ENCODE measurements around the gene CCDC6.

DNA sequence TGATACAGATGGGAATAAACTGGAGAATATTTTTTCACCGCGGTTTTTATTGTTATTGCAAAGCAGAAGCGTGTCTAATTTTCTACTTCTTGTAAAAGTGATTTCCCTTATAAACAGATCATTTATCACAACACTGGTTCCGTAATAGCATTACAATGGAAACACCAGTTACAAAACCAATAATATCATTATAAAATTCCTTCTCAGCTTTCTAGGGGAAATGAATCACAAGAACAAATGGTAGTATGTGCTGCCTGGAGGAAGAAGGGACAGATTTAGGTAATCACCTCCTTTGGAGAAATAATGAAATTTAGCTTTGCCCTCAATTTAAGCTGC lies 2.4 kb upstream of the CCDC6 start:
- TF ChIP-seq POLR2A (IDR thresholded peaks at IDR 0.05) (no peak), POLR2AphosphoS5 (IDR thresholded peaks at IDR 0.05) (no peak)
